ENCODE data around the gene GJB1.

The GJB1 gene

DNA sequence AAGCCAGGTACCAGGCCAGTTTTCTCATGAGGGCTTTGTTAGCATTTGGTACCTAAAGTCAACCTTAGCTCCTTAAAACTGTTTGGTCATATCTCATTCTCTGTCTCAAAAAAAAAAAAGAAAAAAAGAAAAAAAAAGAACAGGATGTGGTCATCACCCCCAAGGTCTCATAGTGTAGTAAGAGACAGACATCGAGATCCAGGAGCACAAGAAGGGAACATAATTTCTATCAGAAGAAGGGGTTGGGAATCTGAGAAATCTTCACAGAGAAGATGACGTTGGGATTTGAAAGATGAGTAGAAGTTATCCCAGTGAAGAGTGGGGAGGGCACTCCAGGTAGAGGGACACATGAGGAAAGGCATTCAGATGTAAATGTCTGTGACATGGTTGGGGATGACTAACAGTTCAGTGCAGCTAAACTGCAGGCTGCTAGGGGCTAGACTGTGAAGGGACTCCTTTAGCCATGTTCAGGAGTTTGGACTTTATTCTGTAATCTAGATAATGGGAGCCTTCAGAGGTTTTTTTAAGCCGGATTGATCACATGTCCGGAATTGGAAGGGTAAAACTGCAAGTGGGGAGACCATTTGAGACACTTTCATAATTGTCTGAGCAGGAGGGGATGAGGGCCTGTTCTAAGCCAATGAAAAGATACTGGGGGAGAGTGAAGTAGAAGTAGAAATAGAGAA is 26.9 kb upstream of the GJB1 start:
- Mint-ChIP-seq H3K36me3 (ENCODE audit: low read depth) (peaks cover 12% of the 10 kb centered on the region), H3K27ac (peak overlapping the region; percentile 93), H3K4me3 (peak overlapping the region; percentile 83), H3K27me3 (ENCODE audit: low read depth) (no peaks in the 10 kb centered on the region), H3K4me1 (ENCODE audit: low read depth) (peaks cover 17% of the 10 kb centered on the region), H3K9me3 (no peaks in the 10 kb centered on the region)
- peak; percentile 8 for DNase-seq (ENCODE audit: low spot score)

DNA sequence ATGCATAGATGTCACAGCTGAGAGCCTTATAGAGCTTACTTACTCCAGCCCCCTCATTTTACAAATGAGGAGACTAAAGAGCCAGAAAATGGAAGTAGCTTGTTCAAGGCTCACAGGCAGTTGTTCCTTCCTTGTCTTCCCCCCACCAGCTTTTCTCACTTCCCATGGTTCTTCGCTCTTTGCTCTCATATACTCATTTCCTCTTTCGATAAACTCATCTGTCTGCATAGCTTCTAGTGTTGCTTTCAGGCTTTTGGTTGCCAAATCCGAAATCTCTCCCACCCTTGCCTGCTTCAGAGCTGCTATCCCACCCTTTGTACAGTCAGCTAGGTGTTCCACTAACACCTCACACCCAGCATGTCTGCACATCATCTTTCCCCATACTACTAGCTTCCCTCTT is 25.0 kb upstream of the GJB1 start:
- H3K27me3 Mint-ChIP-seq (ENCODE audit: low read depth) = no peaks in the 10 kb centered on the region
- H3K4me3 Mint-ChIP-seq = peak overlapping the region; percentile 91
- peak overlapping the region; percentile 91 for H3K27ac Mint-ChIP-seq
- no peaks in the 10 kb centered on the region for H3K9me3 Mint-ChIP-seq
- DNase-seq (ENCODE audit: low spot score) = no peak
- H3K4me1 Mint-ChIP-seq (ENCODE audit: low read depth) = peaks cover 10% of the 10 kb centered on the region
- peaks cover 6% of the 10 kb centered on the region for H3K36me3 Mint-ChIP-seq (ENCODE audit: low read depth)

DNA sequence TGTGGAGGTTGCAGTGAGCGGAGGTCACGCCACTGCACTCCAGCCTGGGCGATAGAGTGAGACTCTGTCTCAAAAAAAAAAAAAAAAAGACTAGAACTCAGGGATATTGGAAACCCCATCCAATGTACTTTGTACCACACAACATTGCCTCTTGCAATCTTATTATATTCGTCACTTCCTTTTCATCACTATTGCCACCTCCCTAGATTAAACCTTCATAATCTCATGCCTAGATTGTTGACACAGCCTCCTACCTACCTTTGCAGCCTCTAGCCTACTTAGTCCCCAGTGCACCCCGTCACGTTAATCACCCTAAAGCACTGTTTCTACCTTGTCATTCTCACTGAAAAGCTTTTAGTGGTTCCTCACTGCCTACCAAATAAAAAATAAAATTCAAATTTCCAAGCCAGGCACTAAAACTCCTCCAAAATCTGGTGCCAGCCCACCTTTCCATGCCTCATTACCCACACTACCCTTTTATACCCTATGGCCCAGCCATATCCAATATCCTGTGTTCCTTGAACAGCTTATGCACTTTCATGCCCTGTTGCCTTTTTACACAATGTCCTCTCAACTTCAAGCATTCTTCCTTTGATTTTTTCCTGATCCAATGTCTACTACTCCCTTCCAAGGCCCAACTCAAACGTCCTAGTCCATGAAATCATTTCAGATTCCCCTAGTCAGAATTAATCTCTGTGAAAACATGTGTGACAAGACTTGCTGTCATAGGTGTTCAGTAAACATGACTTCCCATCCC is 23.6 kb upstream of the GJB1 start:
- Mint-ChIP-seq H3K36me3 (ENCODE audit: low read depth) (peaks cover 6% of the 10 kb centered on the region), H3K4me1 (ENCODE audit: low read depth) (peaks cover 10% of the 10 kb centered on the region), H3K27ac (peak overlapping the region; percentile 38), H3K27me3 (ENCODE audit: low read depth) (no peaks in the 10 kb centered on the region), H3K9me3 (no peaks in the 10 kb centered on the region), H3K4me3 (peak overlapping the region; percentile 56)
- DNase-seq (ENCODE audit: low spot score) = no peak

DNA sequence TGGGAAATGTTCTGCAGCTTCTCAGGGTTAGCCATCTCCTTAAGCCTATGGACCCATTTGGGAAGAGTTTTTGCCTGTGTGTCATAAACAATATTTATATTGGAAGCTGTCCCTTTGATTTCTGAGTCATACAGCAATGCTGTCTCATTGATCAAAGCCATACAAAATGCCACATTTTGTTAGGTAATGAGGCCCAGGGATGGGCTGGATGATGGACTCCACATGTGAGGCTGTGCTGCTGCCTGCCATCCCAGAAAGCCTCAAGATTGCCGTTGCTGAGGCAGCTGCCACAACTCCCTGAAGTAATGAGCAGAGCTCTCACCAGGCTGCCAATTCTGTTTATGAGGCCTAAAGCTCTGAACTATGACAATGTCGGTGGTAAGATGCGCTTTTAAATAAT is 12.2 kb upstream of the GJB1 start:
- no peak for DNase-seq (ENCODE audit: low spot score)
- Mint-ChIP-seq H3K27ac (no peak overlapping the region), H3K9me3 (no peaks in the 10 kb centered on the region), H3K27me3 (ENCODE audit: low read depth) (peaks cover 4% of the 10 kb centered on the region), H3K4me1 (ENCODE audit: low read depth) (no peaks in the 10 kb centered on the region), H3K4me3 (no peak overlapping the region), H3K36me3 (ENCODE audit: low read depth) (no peaks in the 10 kb centered on the region)

DNA sequence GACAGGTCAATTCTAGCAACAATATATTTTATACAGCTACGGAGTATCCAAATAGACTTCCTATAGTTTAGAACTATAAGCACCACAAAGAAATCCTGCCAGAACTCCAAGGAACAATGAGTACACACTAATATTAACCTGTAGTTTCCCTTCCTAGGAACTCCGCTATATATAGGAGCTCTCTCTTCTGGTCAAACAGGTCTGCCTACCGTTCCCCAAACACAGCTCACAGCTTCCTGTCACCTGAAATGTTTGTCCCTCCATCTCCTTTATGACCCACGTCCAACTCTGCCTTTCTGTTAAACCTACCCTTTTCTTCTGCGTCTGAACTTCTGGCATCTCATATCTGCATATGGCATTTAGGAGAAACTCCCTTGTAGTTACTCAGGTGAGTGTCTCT is 10.5 kb upstream of the GJB1 start:
- no peak for DNase-seq (ENCODE audit: low spot score)
- Mint-ChIP-seq H3K27me3 (ENCODE audit: low read depth) (peaks cover 4% of the 10 kb centered on the region), H3K4me3 (no peak overlapping the region), H3K4me1 (ENCODE audit: low read depth) (no peaks in the 10 kb centered on the region), H3K9me3 (no peaks in the 10 kb centered on the region), H3K27ac (no peak overlapping the region), H3K36me3 (ENCODE audit: low read depth) (no peaks in the 10 kb centered on the region)

DNA sequence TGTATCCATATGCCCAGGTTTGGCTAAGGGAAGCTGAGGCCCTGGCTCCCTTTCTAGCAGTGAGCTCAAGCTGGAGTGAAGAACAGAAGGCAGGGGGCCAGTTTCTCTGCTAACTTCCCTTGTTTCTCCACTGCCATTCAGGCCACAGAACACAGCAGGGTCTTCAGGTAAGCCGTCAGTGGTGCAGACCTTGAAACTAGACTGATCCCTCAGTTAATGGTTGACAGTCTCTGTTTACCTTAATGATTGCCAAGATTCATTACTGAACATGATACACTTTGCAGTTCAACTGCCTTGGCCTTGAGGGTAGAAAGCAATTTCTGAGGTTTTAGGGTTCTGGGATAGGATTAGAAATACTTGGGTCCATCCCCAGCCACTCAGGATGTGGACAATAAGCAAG is 8.9 kb upstream of the GJB1 start:
- H3K27me3 Mint-ChIP-seq (ENCODE audit: low read depth) = peaks cover 4% of the 10 kb centered on the region
- no peak for DNase-seq (ENCODE audit: low spot score)
- no peak overlapping the region for H3K4me3 Mint-ChIP-seq
- no peaks in the 10 kb centered on the region for H3K36me3 Mint-ChIP-seq (ENCODE audit: low read depth)
- no peaks in the 10 kb centered on the region for H3K4me1 Mint-ChIP-seq (ENCODE audit: low read depth)
- H3K9me3 Mint-ChIP-seq = no peaks in the 10 kb centered on the region
- no peak overlapping the region for H3K27ac Mint-ChIP-seq

DNA sequence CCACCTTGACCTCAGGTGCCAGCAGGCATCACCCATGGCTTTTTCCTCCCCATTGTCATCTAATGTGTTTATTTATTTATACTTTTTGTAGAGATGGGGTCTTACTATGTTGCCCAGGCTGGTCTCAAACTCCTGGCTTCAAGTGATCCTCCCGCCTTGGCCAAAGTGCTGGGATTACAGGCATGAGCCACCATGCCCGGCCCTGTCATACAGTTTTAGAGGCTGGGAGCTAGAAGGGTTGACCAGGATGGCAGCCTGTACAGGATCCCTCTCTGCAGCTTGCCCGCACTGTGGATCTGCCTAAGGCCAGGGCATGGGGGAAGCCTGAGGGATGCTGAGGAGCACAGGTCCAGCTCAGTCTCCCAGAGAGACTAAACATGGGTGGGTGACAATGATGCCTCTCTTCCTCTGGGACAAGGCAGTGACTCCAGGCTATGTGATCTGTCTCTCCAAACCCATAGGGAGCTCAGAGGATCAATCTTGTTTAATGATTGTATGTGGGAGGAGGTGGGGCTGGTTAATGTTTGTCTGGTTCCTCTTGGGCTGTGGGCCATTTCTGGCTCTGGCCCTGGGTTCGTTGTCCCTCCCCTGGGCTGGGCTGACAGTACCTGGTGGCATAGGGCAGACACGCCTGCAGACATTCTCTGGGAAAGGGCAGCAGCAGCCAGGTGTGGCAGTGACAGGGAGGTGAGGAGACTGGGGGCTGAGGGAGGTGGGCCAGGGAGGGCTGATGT is 8.3 kb upstream of the GJB1 start:
- Mint-ChIP-seq H3K27me3 (ENCODE audit: low read depth) (peaks cover 4% of the 10 kb centered on the region), H3K27ac (no peak overlapping the region), H3K9me3 (no peaks in the 10 kb centered on the region), H3K4me1 (ENCODE audit: low read depth) (no peaks in the 10 kb centered on the region), H3K36me3 (ENCODE audit: low read depth) (no peaks in the 10 kb centered on the region), H3K4me3 (no peak overlapping the region)
- DNase-seq (ENCODE audit: low spot score) = no peak

DNA sequence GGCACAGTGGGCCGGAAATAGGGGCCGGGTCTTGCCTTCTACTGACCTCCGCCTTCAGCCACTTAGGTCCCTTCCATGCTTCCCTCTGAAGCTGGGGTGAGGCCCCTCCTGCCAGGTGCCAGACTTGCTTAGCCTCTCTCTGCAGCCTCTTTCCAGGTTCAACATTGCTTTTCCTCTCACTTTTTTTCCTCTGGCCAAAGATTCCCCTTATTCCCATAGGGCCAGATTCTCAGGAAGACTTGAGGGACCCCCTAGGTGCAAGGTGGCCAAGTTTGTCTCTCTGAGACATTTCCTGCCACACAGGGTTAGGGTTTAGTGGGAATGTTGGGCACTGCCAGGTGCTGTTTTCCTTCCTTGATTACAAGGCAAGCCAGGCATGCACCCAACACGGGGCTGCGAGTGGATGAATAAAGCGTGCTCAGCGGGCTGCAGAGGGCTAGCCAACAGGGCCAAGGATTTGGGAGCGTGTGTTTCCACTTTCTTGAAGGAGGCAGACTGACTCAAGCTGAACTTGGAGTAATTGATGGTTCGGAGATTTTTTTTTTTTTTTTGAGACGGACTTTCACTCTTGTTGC is 7.6 kb upstream of the GJB1 start:
- H3K27me3 Mint-ChIP-seq (ENCODE audit: low read depth) = peaks cover 4% of the 10 kb centered on the region
- no peaks in the 10 kb centered on the region for H3K9me3 Mint-ChIP-seq
- DNase-seq (ENCODE audit: low spot score) = no peak
- H3K4me3 Mint-ChIP-seq = no peak overlapping the region
- H3K4me1 Mint-ChIP-seq (ENCODE audit: low read depth) = no peaks in the 10 kb centered on the region
- H3K36me3 Mint-ChIP-seq (ENCODE audit: low read depth) = no peaks in the 10 kb centered on the region
- H3K27ac Mint-ChIP-seq = no peak overlapping the region

DNA sequence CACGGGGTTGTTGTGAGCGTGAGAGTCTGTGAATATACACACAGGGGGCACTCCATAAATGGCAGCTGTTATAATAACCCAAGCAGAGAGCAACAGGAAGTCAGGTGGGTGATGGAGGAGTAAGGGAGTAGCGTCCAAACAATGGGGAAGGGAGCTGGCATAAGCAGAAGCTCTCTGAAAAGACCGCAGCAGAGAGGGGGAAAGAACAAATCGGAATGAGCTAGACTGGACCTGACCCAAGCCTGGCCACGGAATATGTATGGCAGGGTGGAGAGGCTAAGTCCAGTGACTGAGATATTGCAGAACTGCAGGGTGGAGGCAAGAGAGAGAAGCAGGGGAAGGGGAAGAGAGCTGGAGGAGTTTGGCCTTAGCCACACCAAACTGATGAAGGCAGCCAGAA is 6.5 kb upstream of the GJB1 start:
- Mint-ChIP-seq H3K4me1 (ENCODE audit: low read depth) (no peaks in the 10 kb centered on the region), H3K4me3 (no peak overlapping the region), H3K27ac (no peak overlapping the region), H3K27me3 (ENCODE audit: low read depth) (peaks cover 4% of the 10 kb centered on the region), H3K36me3 (ENCODE audit: low read depth) (no peaks in the 10 kb centered on the region), H3K9me3 (no peaks in the 10 kb centered on the region)
- no peak for DNase-seq (ENCODE audit: low spot score)

DNA sequence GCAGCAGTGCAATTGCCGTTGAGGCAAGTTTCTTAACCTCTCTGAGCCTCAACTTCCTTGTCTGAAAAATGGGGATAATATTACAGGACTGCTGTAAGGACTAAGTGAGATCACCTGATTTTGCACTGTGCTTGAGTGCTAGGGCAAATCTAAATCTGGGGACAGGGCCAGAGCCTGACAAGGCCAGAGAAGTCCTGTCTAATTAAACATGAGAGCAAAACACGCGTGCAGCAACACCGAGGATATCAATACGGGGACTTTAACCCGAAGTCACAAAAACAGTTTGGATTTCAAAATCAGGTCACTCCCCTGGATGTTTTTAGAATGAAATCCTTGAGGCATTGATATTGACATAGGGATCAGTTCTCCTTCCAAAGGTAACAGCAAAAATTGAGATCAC is 5.7 kb upstream of the GJB1 start:
- Mint-ChIP-seq H3K4me1 (ENCODE audit: low read depth) (no peaks in the 10 kb centered on the region), H3K27me3 (ENCODE audit: low read depth) (peaks cover 4% of the 10 kb centered on the region), H3K36me3 (ENCODE audit: low read depth) (no peaks in the 10 kb centered on the region), H3K27ac (no peak overlapping the region), H3K4me3 (no peak overlapping the region), H3K9me3 (no peaks in the 10 kb centered on the region)
- no peak for DNase-seq (ENCODE audit: low spot score)

DNA sequence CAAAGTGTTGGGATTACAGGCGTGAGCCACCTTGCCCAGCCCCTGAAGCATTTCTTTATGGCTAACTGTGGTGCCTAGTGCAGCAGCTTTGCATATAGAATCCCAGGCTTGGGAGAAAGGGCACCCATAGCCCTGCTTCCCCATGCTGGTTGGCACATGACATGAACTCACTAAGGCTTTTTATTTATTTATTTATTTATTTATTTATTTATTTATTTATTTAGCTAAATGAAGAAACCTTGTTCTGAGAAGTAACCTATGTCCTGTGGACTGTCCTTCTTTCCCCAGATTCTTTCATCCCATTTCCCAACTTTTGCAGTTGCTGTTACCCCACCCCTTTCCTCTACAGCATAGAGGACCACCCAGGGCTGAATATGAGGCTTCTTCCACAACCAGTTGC is 1.9 kb upstream of the GJB1 start:
- Mint-ChIP-seq H3K4me1 (ENCODE audit: low read depth) (no peaks in the 10 kb centered on the region), H3K9me3 (no peaks in the 10 kb centered on the region), H3K27me3 (ENCODE audit: low read depth) (no peaks in the 10 kb centered on the region), H3K36me3 (ENCODE audit: low read depth) (no peaks in the 10 kb centered on the region), H3K4me3 (no peak overlapping the region), H3K27ac (no peak overlapping the region)
- DNase-seq (ENCODE audit: low spot score) = no peak

DNA sequence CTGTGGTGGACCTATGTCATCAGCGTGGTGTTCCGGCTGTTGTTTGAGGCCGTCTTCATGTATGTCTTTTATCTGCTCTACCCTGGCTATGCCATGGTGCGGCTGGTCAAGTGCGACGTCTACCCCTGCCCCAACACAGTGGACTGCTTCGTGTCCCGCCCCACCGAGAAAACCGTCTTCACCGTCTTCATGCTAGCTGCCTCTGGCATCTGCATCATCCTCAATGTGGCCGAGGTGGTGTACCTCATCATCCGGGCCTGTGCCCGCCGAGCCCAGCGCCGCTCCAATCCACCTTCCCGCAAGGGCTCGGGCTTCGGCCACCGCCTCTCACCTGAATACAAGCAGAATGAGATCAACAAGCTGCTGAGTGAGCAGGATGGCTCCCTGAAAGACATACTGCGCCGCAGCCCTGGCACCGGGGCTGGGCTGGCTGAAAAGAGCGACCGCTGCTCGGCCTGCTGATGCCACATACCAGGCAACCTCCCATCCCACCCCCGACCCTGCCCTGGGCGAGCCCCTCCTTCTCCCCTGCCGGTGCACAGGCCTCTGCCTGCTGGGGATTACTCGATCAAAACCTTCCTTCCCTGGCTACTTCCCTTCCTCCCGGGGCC is 1.2 kb downstream of the GJB1 start:
- no peak overlapping the region for H3K27ac Mint-ChIP-seq
- H3K36me3 Mint-ChIP-seq (ENCODE audit: low read depth) = no peaks in the 10 kb centered on the region
- H3K4me1 Mint-ChIP-seq (ENCODE audit: low read depth) = no peaks in the 10 kb centered on the region
- no peaks in the 10 kb centered on the region for H3K9me3 Mint-ChIP-seq
- no peak overlapping the region for H3K4me3 Mint-ChIP-seq
- no peaks in the 10 kb centered on the region for H3K27me3 Mint-ChIP-seq (ENCODE audit: low read depth)
- DNase-seq (ENCODE audit: low spot score) = no peak

DNA sequence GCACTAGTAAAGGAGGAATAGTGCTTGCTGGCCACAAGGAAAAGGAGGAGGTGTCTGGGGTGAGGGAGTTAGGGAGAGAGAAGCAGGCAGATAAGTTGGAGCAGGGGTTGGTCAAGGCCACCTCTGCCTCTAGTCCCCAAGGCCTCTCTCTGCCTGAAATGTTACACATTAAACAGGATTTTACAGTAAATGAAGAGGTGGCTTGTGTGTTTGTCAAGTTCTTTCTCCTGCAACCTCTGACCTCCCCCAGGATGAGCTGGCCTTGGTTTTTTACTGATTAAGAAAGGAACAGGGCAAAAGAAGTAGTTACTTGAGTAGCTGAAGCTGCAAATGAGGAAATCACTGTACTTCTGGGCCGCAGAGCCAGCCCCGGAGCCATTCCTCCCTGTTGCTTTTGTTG is 2.0 kb downstream of the GJB1 start:
- Mint-ChIP-seq H3K4me1 (ENCODE audit: low read depth) (no peaks in the 10 kb centered on the region), H3K27ac (no peak overlapping the region), H3K36me3 (ENCODE audit: low read depth) (no peaks in the 10 kb centered on the region), H3K9me3 (no peaks in the 10 kb centered on the region), H3K4me3 (no peak overlapping the region), H3K27me3 (ENCODE audit: low read depth) (no peaks in the 10 kb centered on the region)
- no peak for DNase-seq (ENCODE audit: low spot score)

DNA sequence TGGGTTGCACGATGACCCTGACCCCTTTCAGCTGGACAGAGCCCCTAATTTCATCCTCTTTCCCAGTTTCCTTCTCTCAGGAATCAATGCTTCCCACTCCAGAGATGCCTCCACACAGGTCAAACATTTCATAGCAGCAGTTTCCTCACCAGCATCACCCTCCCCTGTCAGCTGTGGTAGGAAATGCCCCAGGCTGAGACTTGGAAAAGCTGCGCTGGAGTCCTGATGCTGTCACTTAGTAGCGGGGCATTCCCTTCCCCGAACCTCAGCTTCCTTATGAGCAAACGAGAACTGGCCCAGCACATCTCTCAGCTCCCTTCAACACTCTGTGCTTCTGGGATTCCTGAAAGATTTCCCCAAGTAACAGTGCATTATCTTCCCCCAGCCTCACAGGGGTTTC is 2.7 kb downstream of the GJB1 start:
- H3K9me3 Mint-ChIP-seq = no peaks in the 10 kb centered on the region
- H3K27ac Mint-ChIP-seq = no peak overlapping the region
- DNase-seq (ENCODE audit: low spot score) = no peak
- H3K4me3 Mint-ChIP-seq = no peak overlapping the region
- H3K4me1 Mint-ChIP-seq (ENCODE audit: low read depth) = no peaks in the 10 kb centered on the region
- no peaks in the 10 kb centered on the region for H3K27me3 Mint-ChIP-seq (ENCODE audit: low read depth)
- no peaks in the 10 kb centered on the region for H3K36me3 Mint-ChIP-seq (ENCODE audit: low read depth)
